Activated CD8-positive, alpha-beta T cell treated with anti-CD3 and anti-CD28 coated beads for 36 hours (primary cell): ENCODE results near the gene NAPG. TPM values are rescaled to one million over a fixed set of nuclear protein-coding genes. Genes with fewer than 3 reads are reported as not detected.
"Not testable (repeated sequence)": the region's sequence is repeated elsewhere in the genome, so short reads cannot be mapped to it uniquely, and the experiment has no call there.

ENCODE experiments used
- ATAC-seq: fragments of 200-7000 bp; cut with Tn5 transposase; one replicate; pipeline ENCODE4 v1.10.0; 2021; ENCODE audit warnings: mild to moderate bottlenecking, moderate library complexity
- CTCF ChIA-PET: fragments of 350-600 bp; sonication (Branson Sonifier 250); formaldehyde crosslinking; loops from one replicate; lab custom pipeline; 2021; ENCODE audit warnings: antibody characterized with exemption; lab: Charles Lee
- POLR2A ChIA-PET: fragments of 350-600 bp; sonication (Branson Sonifier 250); formaldehyde crosslinking; loops from one replicate; lab custom pipeline; 2021; ENCODE audit warnings: antibody characterized with exemption; lab: Charles Lee
- DNase-seq: peaks from one replicate; pipeline ENCODE4 v3.0.0-alpha.2; 2020
- H3K27ac Mint-ChIP-seq: one replicate; pipeline ENCODE4 v1.8.0; 2021; ENCODE audit warnings: mild to moderate bottlenecking, mixed read lengths
- H3K27me3 Mint-ChIP-seq: one replicate; pipeline ENCODE4 v1.8.0; 2021; ENCODE audit warnings: mixed read lengths
- H3K36me3 Mint-ChIP-seq: one replicate; pipeline ENCODE4 v1.8.0; 2021; ENCODE audit warnings: low read depth, mixed read lengths
- H3K4me1 Mint-ChIP-seq: one replicate; pipeline ENCODE4 v1.8.0; 2021; ENCODE audit warnings: low read depth, mixed read lengths
- H3K4me3 Mint-ChIP-seq: one replicate; pipeline ENCODE4 v1.8.0; 2021; ENCODE audit warnings: mild to moderate bottlenecking, moderate library complexity, mixed read lengths
- H3K9me3 Mint-ChIP-seq: one replicate; pipeline ENCODE4 v1.8.0; 2021; ENCODE audit warnings: mixed read lengths
- CTCF ChIP-seq: fragments of 200-600 bp; IDR thresholded peaks from one replicate; pipeline ENCODE4 v1.8.0; 2022; ENCODE audit warnings: antibody characterized with exemption, mild to moderate bottlenecking
- intact Hi-C: fragments of 100-400 bp; cut with micrococcal nuclease; formaldehyde crosslinking; loops from one replicate; pipeline ENCODE4 v1.10.0; 2022
- total RNA-seq, 2 experiments: library from RNA; stranded (reverse); gene quantifications; one replicate each; pipeline ENCODE4 v1.2.3, GENCODE V29; 2021

The NAPG gene
- total RNA-seq, 2 experiments from 2014 or later: 27.5 to 29.7 TPM

GRCh38 chr18:10585260-10585659 lies 59.4 kb downstream of the NAPG start:
- Mint-ChIP-seq H3K4me3 (no peak overlapping the region), H3K27me3 (no peaks in the 10 kb centered on the region), H3K4me1 (no peaks in the 10 kb centered on the region), H3K9me3 (no peaks in the 10 kb centered on the region), H3K27ac (no peak overlapping the region), H3K36me3 (no peaks in the 10 kb centered on the region)
- DNase-seq (no peak), ATAC-seq (no peak)
- ChIA-PET POLR2A (no interaction called here), CTCF (interaction anchor here (1.3 kb wide), 1 partner anchor 25 kb away, joined by 4 read pairs; no protein-coding TSS in a partner anchor)
- intact Hi-C loops: no loop called here
- no peak for TF ChIP-seq CTCF

- no peak for ATAC-seq
- intact Hi-C loops: no loop called here
- Mint-ChIP-seq H3K27ac (no peak overlapping the region), H3K27me3 (no peaks in the 10 kb centered on the region), H3K4me1 (no peaks in the 10 kb centered on the region), H3K4me3 (no peak overlapping the region), H3K9me3 (no peaks in the 10 kb centered on the region), H3K36me3 (no peaks in the 10 kb centered on the region)
- CTCF ChIA-PET: no interaction called here
- POLR2A ChIA-PET: no interaction called here
- no peak for DNase-seq
- no peak for TF ChIP-seq CTCF
These were observed 63.1 kb downstream of the NAPG start for GRCh38 chr18:10588975-10589374.

- ATAC-seq (no peak), DNase-seq (no peak)
- Mint-ChIP-seq H3K27me3 (no peaks in the 10 kb centered on the region), H3K9me3 (no peaks in the 10 kb centered on the region), H3K27ac (no peak overlapping the region), H3K4me3 (no peak overlapping the region), H3K4me1 (no peaks in the 10 kb centered on the region), H3K36me3 (no peaks in the 10 kb centered on the region)
- intact Hi-C loops: no loop called here
- POLR2A ChIA-PET: no interaction called here
- TF ChIP-seq CTCF: no peak
- CTCF ChIA-PET: no interaction called here
These were observed 64.6 kb downstream of the NAPG start for GRCh38 chr18:10590412-10590811.

- H3K36me3 Mint-ChIP-seq: no peaks in the 10 kb centered on the region
These were observed 66.1 kb downstream of the NAPG start for GRCh38 chr18:10591896-10592295.

GRCh38 chr18:10593366-10594022 lies 67.7 kb downstream of the NAPG start:
- DNase-seq, H3K27ac Mint-ChIP-seq, intact Hi-C loops, CTCF ChIA-PET, POLR2A ChIA-PET, ATAC-seq, H3K36me3 Mint-ChIP-seq, H3K9me3 Mint-ChIP-seq, H3K4me3 Mint-ChIP-seq, H3K4me1 Mint-ChIP-seq, H3K27me3 Mint-ChIP-seq: not testable (repeated sequence)

More at GRCh38 chr18:10591896-10592295, 66.1 kb downstream of the NAPG start:
- Mint-ChIP-seq H3K27ac (no peak overlapping the region), H3K27me3 (no peaks in the 10 kb centered on the region), H3K9me3 (no peaks in the 10 kb centered on the region), H3K4me3 (no peak overlapping the region), H3K4me1 (no peaks in the 10 kb centered on the region)
- DNase-seq (no peak), ATAC-seq (no peak)
- POLR2A ChIA-PET: no interaction called here
- no peak for TF ChIP-seq CTCF
- CTCF ChIA-PET: no interaction called here
- intact Hi-C loops: no loop called here

GRCh38 chr18:10595917-10596316 lies 70.1 kb downstream of the NAPG start:
- ATAC-seq, CTCF ChIA-PET, H3K36me3 Mint-ChIP-seq, H3K4me1 Mint-ChIP-seq, POLR2A ChIA-PET, H3K9me3 Mint-ChIP-seq, H3K4me3 Mint-ChIP-seq, DNase-seq, H3K27ac Mint-ChIP-seq, intact Hi-C loops, H3K27me3 Mint-ChIP-seq: not testable (repeated sequence)

GRCh38 chr18:10597695-10598094 lies 71.9 kb downstream of the NAPG start:
- H3K4me1 Mint-ChIP-seq, DNase-seq, H3K4me3 Mint-ChIP-seq, ATAC-seq, CTCF ChIA-PET, H3K27ac Mint-ChIP-seq, POLR2A ChIA-PET, H3K27me3 Mint-ChIP-seq, intact Hi-C loops, H3K36me3 Mint-ChIP-seq, H3K9me3 Mint-ChIP-seq: not testable (repeated sequence)

GRCh38 chr18:10600701-10601100 lies 74.9 kb downstream of the NAPG start:
- H3K4me1 Mint-ChIP-seq, H3K27me3 Mint-ChIP-seq, POLR2A ChIA-PET, CTCF ChIA-PET, ATAC-seq, intact Hi-C loops, H3K36me3 Mint-ChIP-seq, H3K4me3 Mint-ChIP-seq, DNase-seq, H3K27ac Mint-ChIP-seq: not testable (repeated sequence)
- peaks cover 12% of the 10 kb centered on the region for H3K9me3 Mint-ChIP-seq
